Testis (tissue), 2 donors: ENCODE results near the gene SLC36A2.

Experiments
- CTCF ChIP-seq, 3 experiments: fragments of 450-650 bp in 2 of 3; fragments of 200-600 bp in 1 of 3; sonication (generic) in 1 of 3; IDR thresholded peaks; one replicate each; pipeline ENCODE4 v1.5.1; 2016 to 2019; ENCODE audit warnings: antibody characterized with exemption in 3 of 3, mild to moderate bottlenecking in 2 of 3, moderate library complexity in 1 of 3
- POLR2A ChIP-seq: fragments of 450-650 bp; IDR thresholded peaks from one replicate; pipeline ENCODE4 v1.6.1; 2017; ENCODE audit warnings: antibody characterized with exemption, mild to moderate bottlenecking, moderate library complexity

GRCh38 chr5:151298063-151298855, 49.1 kb downstream of the SLC36A2 start:
- TF ChIP-seq CTCF (IDR thresholded peaks at IDR 0.05) = peak in 1 of 3 experiments; percentile 28
- TF ChIP-seq POLR2A = no peak
